GM20431 (cell line): Measurements from ENCODE around the gene PCNX3.

Experiments
- in situ Hi-C: fragments of 300-500 bp; cut with MseI, MboI; formaldehyde crosslinking; loops from one replicate; pipeline ENCODE4 v1.15.0; 2020; ENCODE audit warnings: low sequenced_read_pairs; ENCODE audit not compliant: unreplicated experiment

The PCNX3 gene

GRCh38 chr11:65615229-65615949 is at the start of gene PCNX3:
Gene PCNX3, plus strand, starts transcription at chr11:65615776. Its CDS starts 536 bp downstream, at chr11:65616312.
- in situ Hi-C loops, result no loop called here

GRCh38 chr11:65569164-65569972 is 46.2 kb upstream of the PCNX3 start:
- in situ Hi-C loops, result no loop called here

- in situ Hi-C loops, result no loop called here
Measured at GRCh38 chr11:65569973-65570918, 45.3 kb upstream of the PCNX3 start, which contains the start of gene ZNRD2. Gene ZNRD2, plus strand, starts transcription at chr11:65570477. Its CDS starts 15 bp downstream, at chr11:65570492.

- in situ Hi-C loops, result no loop called here
Measured at GRCh38 chr11:65571420-65571819, 44.2 kb upstream of the PCNX3 start.

- in situ Hi-C loops, result no loop called here
Measured at GRCh38 chr11:65571940-65572339, 43.6 kb upstream of the PCNX3 start.

- in situ Hi-C loops, result no loop called here
Measured at GRCh38 chr11:65572356-65573051, 43.1 kb upstream of the PCNX3 start, which contains the start of gene FAM89B. Gene FAM89B, plus strand, starts transcription at chr11:65572538. Its CDS starts 132 bp downstream, at chr11:65572670.

- in situ Hi-C loops, result no loop called here
Measured at GRCh38 chr11:65573391-65574079, 42.0 kb upstream of the PCNX3 start.

GRCh38 chr11:65574109-65574810 is 41.3 kb upstream of the PCNX3 start:
- in situ Hi-C loops, result no loop called here

- in situ Hi-C loops, result no loop called here
Measured at GRCh38 chr11:65574811-65575567, 40.6 kb upstream of the PCNX3 start.

- in situ Hi-C loops, result no loop called here
Measured at GRCh38 chr11:65575568-65576231, 39.9 kb upstream of the PCNX3 start, which contains the start of gene EHBP1L1. Gene EHBP1L1, plus strand, starts transcription at chr11:65576053. Its CDS starts 250 bp downstream, at chr11:65576303.

GRCh38 chr11:65576232-65576866 is 39.2 kb upstream of the PCNX3 start:
- in situ Hi-C loops, result no loop called here

GRCh38 chr11:65576867-65577755 is 38.5 kb upstream of the PCNX3 start:
- in situ Hi-C loops, result no loop called here

- in situ Hi-C loops, result no loop called here
Measured at GRCh38 chr11:65577756-65578109, 37.8 kb upstream of the PCNX3 start.

- in situ Hi-C loops, result no loop called here
Measured at GRCh38 chr11:65578134-65578533, 37.4 kb upstream of the PCNX3 start.

- in situ Hi-C loops, result no loop called here
Measured at GRCh38 chr11:65578667-65579066, 36.9 kb upstream of the PCNX3 start.

GRCh38 chr11:65579291-65579690 is 36.3 kb upstream of the PCNX3 start:
- in situ Hi-C loops, result no loop called here
